GM19328 (cell line): ENCODE results near the gene RNF212.

Experiments used
- ATAC-seq: cut with Tn5 transposase; IDR thresholded peaks from one replicate; pipeline ENCODE4 v1.9.1; 2021; ENCODE audit warnings: mild to moderate bottlenecking, moderate library complexity; ENCODE audit not compliant: unreplicated experiment

The RNF212 gene

DNA sequence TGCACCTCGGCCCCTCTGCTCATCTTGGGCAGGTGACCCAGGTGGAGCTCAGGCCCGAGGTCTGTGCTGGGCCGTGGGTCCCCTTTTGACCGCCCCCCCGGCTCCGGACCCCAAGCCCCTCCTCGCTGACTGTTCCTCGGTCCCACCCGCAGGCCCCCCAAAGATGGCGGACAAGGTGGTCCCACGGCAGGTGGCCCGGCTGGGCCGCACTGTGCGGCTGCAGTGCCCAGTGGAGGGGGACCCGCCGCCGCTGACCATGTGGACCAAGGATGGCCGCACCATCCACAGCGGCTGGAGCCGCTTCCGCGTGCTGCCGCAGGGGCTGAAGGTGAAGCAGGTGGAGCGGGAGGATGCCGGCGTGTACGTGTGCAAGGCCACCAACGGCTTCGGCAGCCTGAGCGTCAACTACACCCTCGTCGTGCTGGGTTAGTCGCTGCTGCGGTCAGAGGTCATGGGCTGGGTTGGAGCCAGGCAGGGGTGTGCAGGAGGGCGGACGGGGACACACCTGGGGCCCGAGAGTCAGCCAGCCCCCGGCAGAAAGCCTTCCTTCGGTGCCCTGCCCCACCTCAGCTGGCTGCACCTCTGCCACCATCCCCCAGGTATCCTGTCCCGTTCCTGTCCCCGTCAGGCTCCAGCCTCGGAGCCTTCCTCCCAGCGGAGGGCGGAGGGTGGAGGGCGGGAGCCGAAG, 91.2 kb downstream of the RNF212 start:
- ATAC-seq = no peak
